SW480 (cell line): Measurements from ENCODE around the gene TMEM258.

Experiments used
- DNase-seq: peaks from one replicate; pipeline ENCODE4 v3.0.0-alpha.2; 2016; ENCODE audit warnings: low spot score

Gene TMEM258

GRCh38 chr11:61757213-61757862, 35.1 kb downstream of the TMEM258 start:
- no peak for DNase-seq

GRCh38 chr11:61756452-61757212, 35.8 kb downstream of the TMEM258 start:
- peak; percentile 94 for DNase-seq

DNA sequence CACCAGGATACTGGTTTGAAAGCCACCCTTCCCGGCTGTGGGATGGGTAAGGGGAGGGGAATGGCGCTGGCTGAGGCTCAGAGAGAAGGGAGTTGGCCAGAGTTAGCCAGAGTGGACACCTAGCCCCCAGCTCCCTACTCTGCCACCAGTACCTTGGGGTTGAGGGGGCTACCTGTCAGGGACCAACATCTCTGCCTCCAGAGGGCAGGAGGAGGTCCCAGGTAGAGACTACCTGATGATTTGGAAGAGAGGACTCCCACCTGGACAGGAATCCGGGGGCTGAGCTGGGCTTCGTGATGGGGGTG, 36.3 kb downstream of the TMEM258 start:
- DNase-seq, result no peak

DNA sequence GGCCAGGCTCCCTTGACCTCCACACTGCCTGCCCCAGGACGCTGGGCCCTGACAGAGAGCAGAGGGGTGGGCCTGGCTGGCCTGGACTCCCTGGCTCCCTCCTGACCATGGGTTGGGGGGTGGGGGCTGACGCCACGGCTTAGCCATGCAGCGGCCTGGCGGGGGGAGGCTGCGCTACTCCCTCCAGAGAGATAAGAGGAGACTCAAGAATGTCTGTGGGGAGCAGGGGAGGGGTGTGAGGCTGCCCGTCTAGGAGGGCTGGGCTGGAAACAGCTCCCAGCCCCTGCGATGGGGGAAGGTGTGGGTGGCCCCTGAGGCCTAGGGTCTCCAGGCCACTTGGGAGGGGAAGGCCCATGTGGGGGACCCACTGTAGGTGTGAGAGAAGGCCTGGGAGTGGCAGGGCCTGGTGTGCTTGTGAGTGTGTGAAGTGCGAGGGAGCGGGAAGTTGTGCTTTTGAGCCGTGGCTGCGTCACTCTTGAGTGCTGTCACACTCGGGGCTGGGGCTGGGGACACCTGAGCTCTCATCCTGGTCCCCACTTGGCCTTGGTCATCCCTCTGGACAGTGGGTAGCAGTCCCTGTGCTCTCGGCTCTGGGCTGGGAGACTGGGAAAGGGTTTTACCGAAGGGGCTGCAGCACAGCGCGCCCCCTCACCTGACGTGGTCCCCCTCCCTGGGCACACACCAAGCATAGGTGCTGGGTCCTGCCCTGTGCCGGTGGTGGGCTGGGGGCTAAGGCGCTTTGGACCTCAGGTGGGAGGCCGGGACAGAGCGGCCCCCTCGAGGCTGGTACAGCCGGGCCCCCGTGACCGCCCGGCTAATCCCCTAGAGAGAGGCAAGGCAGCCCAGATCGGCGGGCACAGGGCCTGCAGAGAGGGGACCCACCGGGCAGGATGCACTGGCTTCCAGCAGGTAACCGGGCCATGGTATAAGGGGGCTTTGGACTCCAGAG, 37.6 kb downstream of the TMEM258 start:
- DNase-seq, result no peak

GRCh38 chr11:61753672-61754071, 38.7 kb downstream of the TMEM258 start:
- no peak for DNase-seq

GRCh38 chr11:61752925-61753521, 39.4 kb downstream of the TMEM258 start:
- no peak for DNase-seq

- peak; percentile 50 for DNase-seq
These were observed 40.1 kb downstream of the TMEM258 start, which contains the start of gene MYRF for GRCh38 chr11:61752117-61752924. Gene MYRF (plus strand): TSS chr11:61752636. CDS start chr11:61752745, 109 bp downstream.

- DNase-seq, result no peak
These were observed 41.0 kb downstream of the TMEM258 start for GRCh38 chr11:61751384-61751783.

GRCh38 chr11:61750631-61751273, 41.6 kb downstream of the TMEM258 start:
- DNase-seq, result no peak

DNA sequence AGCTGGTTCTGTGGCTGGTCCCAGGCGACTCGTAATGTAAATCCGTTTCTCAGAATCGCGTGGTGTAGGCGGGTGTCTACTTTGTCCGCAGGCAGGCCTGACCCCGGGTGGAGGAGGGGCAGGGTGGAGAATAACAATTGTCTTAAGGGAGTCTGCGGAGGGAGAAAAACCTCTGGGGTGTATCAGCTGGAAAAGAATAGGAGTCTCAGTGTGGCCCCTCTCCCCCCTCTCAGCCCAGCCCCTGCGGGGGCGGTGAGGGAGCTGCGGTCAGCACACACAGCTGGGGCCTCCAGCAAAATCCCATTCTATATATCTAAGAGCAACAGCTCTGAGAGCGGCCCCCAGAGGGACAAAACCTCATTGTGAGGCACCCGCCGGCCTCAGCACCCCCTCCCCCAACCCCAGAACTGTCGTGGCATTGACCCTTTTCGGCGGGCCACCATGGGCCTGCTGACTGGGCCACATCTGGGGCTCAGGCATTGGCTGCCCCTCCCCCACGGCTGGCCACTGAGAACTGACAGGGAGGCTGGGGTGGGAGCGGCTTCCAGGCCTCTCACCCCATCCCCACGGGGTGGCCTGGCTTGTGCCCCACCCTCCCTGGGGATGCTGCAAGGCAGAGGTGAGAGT, 42.7 kb downstream of the TMEM258 start:
- no peak for DNase-seq

GRCh38 chr11:61747967-61748285, 44.5 kb downstream of the TMEM258 start:
- no peak for DNase-seq

DNA sequence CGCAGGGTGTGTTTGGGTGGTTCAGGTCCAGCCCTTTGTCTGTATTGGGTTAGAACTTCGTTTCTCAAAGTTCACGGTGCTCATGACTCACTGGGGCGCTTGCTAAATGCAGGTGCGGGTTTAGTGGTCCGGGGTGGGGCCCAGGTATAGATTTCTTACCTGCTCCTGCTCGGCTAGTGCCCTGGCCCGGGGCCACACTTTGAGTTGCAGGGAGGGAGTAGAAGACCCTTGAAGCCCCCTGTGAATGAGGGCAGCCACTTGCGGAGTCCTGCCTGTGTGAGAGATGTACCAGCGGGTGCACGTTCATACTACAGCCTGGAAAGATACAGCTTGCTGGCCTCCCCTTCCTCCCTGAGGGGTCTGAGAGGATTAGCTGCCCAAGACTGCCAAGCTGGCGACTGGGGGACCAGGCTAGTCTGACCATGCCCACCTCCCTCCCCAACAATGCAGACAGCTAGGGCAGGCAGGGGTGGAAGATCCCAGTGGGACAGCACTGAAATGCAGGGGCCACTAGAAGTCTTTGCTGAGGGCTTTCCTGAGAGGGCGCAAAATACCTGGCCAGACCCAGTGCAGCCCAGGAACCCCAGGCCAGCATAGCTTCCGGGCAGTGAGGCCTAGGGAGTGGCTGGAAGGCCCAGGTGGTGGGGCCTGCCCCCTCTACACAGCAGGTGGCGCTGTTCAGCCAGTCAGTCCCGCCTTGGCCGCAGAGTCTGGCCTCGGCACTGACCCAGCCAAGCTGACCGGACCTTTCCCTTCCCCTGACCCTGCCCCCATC, 45.0 kb downstream of the TMEM258 start:
- DNase-seq, result peak; percentile 67

- no peak for DNase-seq
These were observed 45.8 kb downstream of the TMEM258 start for GRCh38 chr11:61746442-61747191.

DNA sequence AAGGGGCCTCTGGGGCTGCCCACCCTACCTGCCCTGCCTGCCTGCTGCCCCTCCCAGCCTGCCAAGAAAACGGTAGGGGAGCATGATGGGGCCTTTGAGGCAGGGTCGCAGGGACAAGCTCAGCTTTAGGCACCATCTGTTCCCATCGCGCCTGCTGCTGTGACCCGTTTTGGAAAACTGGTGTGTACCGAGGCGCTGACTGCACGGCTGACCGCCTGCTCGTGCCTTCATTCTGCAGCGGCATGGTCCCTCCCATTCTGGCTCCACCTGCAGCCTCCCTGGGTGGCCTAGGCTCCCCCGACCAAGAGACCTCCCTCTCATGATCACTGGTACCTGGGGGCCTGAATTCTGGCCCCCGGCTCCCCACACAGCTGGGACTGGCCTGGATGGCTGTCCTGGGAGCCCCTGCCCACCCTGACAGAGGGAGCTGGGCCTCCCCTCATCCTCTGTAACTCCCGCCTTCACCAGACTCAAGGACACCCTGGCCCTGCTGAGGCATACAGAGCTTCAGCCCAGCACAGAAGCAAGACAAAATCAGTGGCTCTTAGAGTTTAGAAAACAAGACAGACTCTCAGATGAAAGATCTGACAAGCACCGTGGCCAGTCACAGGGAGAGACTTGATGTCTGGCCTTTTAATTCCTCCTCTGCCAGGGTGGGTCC, 46.5 kb downstream of the TMEM258 start:
- DNase-seq, result no peak

- no peak for DNase-seq
These were observed 47.7 kb downstream of the TMEM258 start for GRCh38 chr11:61744609-61745156.

DNA sequence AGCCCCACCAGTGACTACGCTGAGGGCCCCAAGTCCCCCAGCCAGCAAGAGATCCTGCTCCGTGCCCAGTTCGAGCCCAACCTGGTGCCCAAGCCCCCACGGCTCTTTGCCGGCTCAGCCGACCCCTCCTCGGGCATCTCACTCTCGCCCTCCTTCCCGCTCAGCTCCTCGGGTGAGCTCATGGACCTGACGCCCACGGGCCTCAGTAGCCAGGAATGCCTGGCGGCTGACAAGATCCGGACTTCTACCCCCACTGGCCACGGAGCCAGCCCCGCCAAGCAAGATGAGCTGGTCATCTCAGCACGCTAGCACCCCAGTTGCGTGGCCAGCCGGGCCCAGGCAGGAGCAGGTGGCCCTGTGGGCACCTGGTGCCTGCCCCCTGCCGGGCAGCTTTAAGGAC, 48.2 kb downstream of the TMEM258 start:
- no peak for DNase-seq

GRCh38 chr11:61743486-61744095, 48.8 kb downstream of the TMEM258 start:
- DNase-seq, result no peak

- DNase-seq, result no peak
These were observed 50.0 kb downstream of the TMEM258 start for GRCh38 chr11:61742391-61742790.
